Brain microvascular endothelial cell (primary cell): ENCODE measurements around the gene HS6ST3.

Source experiments
- DNase-seq: peaks from one replicate; pipeline ENCODE4 v3.0.0-alpha.2; 2020
- H3K27ac ChIP-seq: fragments of 250-450 bp; sonication (Bioruptor Pico); 2 replicates; pipeline ENCODE4 v1.5.1; 2020; ENCODE audit warnings: mild to moderate bottlenecking, moderate library complexity
- H3K27me3 ChIP-seq: fragments of 250-450 bp; sonication (Bioruptor Pico); replicated peaks from 2 replicates; pipeline ENCODE4 v1.5.1; 2020; ENCODE audit warnings: mild to moderate bottlenecking
- H3K36me3 ChIP-seq: fragments of 250-450 bp; sonication (Bioruptor Pico); replicated peaks from 2 replicates; pipeline ENCODE4 v1.5.1; 2020; ENCODE audit warnings: mild to moderate bottlenecking
- H3K4me3 ChIP-seq: 2 replicates; pipeline ENCODE4 v1.5.1; 2011; ENCODE audit warnings: low read depth, mild to moderate bottlenecking, control low read depth, low read length, moderate library complexity
- CTCF ChIP-seq: IDR thresholded peaks from 2 replicates; pipeline ENCODE4 v1.5.1; 2011; ENCODE audit warnings: low read depth, mild to moderate bottlenecking, moderate library complexity, low read length, control low read depth, inconsistent platforms; ENCODE audit errors: missing control alignments
- in situ Hi-C: cut with HindIII; loops from 2 replicates; pipeline ENCODE4 v1.10.0; 2017; ENCODE audit warnings: low sequenced_read_pairs, low pct_ligation_motif_present

Gene HS6ST3

GRCh38 chr13:96661612-96662011 lies 571.7 kb downstream of the HS6ST3 start:
- Histone ChIP-seq H3K4me3 (no peak overlapping the region), H3K27me3 (no peaks in the 10 kb centered on the region), H3K27ac (no peak overlapping the region), H3K36me3 (no peaks in the 10 kb centered on the region)
- no peak for TF ChIP-seq CTCF
- in situ Hi-C loops, result no loop called here
- DNase-seq, result no peak

GRCh38 chr13:96662036-96662435 lies 572.1 kb downstream of the HS6ST3 start:
- no peak overlapping the region for H3K4me3 ChIP-seq
- in situ Hi-C loops, result no loop called here
- no peaks in the 10 kb centered on the region for H3K27me3 ChIP-seq
- H3K36me3 ChIP-seq, result no peaks in the 10 kb centered on the region
- DNase-seq, result no peak
- TF ChIP-seq CTCF, result no peak
- no peak overlapping the region for H3K27ac ChIP-seq

GRCh38 chr13:96667294-96668018 lies 577.5 kb downstream of the HS6ST3 start:
- Histone ChIP-seq H3K27ac (no peak overlapping the region), H3K36me3 (no peaks in the 10 kb centered on the region), H3K4me3 (no peak overlapping the region), H3K27me3 (no peaks in the 10 kb centered on the region)
- TF ChIP-seq CTCF, result no peak
- DNase-seq, result no peak
- in situ Hi-C loops, result no loop called here

GRCh38 chr13:96671073-96671472 lies 581.2 kb downstream of the HS6ST3 start:
- no peak for DNase-seq
- Histone ChIP-seq H3K27me3 (no peaks in the 10 kb centered on the region), H3K27ac (no peak overlapping the region), H3K4me3 (no peak overlapping the region), H3K36me3 (no peaks in the 10 kb centered on the region)
- in situ Hi-C loops, result no loop called here
- no peak for TF ChIP-seq CTCF

GRCh38 chr13:96672016-96672415 lies 582.1 kb downstream of the HS6ST3 start:
- TF ChIP-seq CTCF, result no peak
- no peak overlapping the region for H3K27ac ChIP-seq
- DNase-seq, result no peak
- in situ Hi-C loops, result no loop called here
- H3K27me3 ChIP-seq, result no peaks in the 10 kb centered on the region
- no peaks in the 10 kb centered on the region for H3K36me3 ChIP-seq
- no peak overlapping the region for H3K4me3 ChIP-seq

- no peaks in the 10 kb centered on the region for H3K27me3 ChIP-seq
- H3K4me3 ChIP-seq, result no peak overlapping the region
- H3K36me3 ChIP-seq, result no peaks in the 10 kb centered on the region
- TF ChIP-seq CTCF, result no peak
- no peak for DNase-seq
- H3K27ac ChIP-seq, result no peak overlapping the region
- in situ Hi-C loops, result no loop called here
These were observed 583.9 kb downstream of the HS6ST3 start for GRCh38 chr13:96673825-96674224.
